NCI-H146 treated with DMSO at 0.1 percent for 48 hours (cell line): ENCODE results near the gene DDAH1.
A peak's percentile ranks its signal among the peaks of the same experiment; 100 is the strongest.
"Not testable (repeated sequence)": the region's sequence is repeated elsewhere in the genome, so short reads cannot be mapped to it uniquely, and the experiment has no call there.

Experiments used
- DNase-seq: peaks from one replicate; lab custom pipeline; 2025; ENCODE audit not compliant: unreplicated experiment; lab: John Stamatoyannopoulos, UW

Gene DDAH1

GRCh38 chr1:85471558-85471957 lies 6.6 kb upstream of the DDAH1 start:
- no peak for DNase-seq

GRCh38 chr1:85470130-85470529 lies 5.2 kb upstream of the DDAH1 start:
- DNase-seq = not testable (repeated sequence)

- no peak for DNase-seq
Measured at GRCh38 chr1:85467929-85468540, 3.1 kb upstream of the DDAH1 start.

GRCh38 chr1:85467036-85467435 lies 2.1 kb upstream of the DDAH1 start:
- no peak for DNase-seq

GRCh38 chr1:85465786-85466134 lies 801 bp upstream of the DDAH1 start:
- no peak for DNase-seq

GRCh38 chr1:85464497-85465098 lies 361 bp downstream of the DDAH1 start:
- DNase-seq = peak; percentile 42

GRCh38 chr1:85463731-85464496 lies 1.0 kb downstream of the DDAH1 start:
- DNase-seq = no peak

- DNase-seq = no peak
Measured at GRCh38 chr1:85462931-85463649, 1.9 kb downstream of the DDAH1 start.

GRCh38 chr1:85461216-85461918 lies 3.6 kb downstream of the DDAH1 start:
- DNase-seq = no peak

GRCh38 chr1:85460555-85461088 lies 4.3 kb downstream of the DDAH1 start:
- no peak for DNase-seq

GRCh38 chr1:85459290-85459689 lies 5.7 kb downstream of the DDAH1 start:
- no peak for DNase-seq

- no peak for DNase-seq
Measured at GRCh38 chr1:85454214-85454613, 10.7 kb downstream of the DDAH1 start.

GRCh38 chr1:85453640-85454194 lies 11.2 kb downstream of the DDAH1 start:
- DNase-seq = no peak

GRCh38 chr1:85452948-85453347 lies 12.0 kb downstream of the DDAH1 start:
- no peak for DNase-seq

- DNase-seq = no peak
Measured at GRCh38 chr1:85451236-85451830, 13.6 kb downstream of the DDAH1 start.

- DNase-seq = no peak
Measured at GRCh38 chr1:85450832-85451231, 14.1 kb downstream of the DDAH1 start.

GRCh38 chr1:85449356-85449755 lies 15.6 kb downstream of the DDAH1 start:
- no peak for DNase-seq

GRCh38 chr1:85448358-85448757 lies 16.6 kb downstream of the DDAH1 start:
- no peak for DNase-seq

- no peak for DNase-seq
Measured at GRCh38 chr1:85447006-85447943, 17.7 kb downstream of the DDAH1 start.
